ENCODE results near the gene FBXO44. TPM values are rescaled to one million over a fixed set of nuclear protein-coding genes. Genes with fewer than 3 reads are reported as not detected.

Gene FBXO44
- polyA plus RNA-seq, 4 donors, result 11.0 to 32.4 (median 27.8) TPM

GRCh38 chr1:11680270-11681070 is 25.8 kb downstream of the FBXO44 start:
- Histone ChIP-seq H3K27ac (ENCODE audit: low read depth in 1 of 3, low read length in 2 of 3) (peak overlapping the region in 2 of 3 donors; percentile 48 to 62), H3K27me3 (ENCODE audit: control insufficient read depth in 3 of 3, insufficient read depth in 3 of 3, low read length in 3 of 3) (peaks cover 0 to 23% (median 0%) of the 10 kb centered on the region in 3 donors), H3K9me3 (ENCODE audit: control insufficient read depth in 2 of 2, insufficient read depth in 1 of 2, low read depth in 1 of 2, low read length in 1 of 2) (no peaks in the 10 kb centered on the region), H3K36me3 (ENCODE audit: control insufficient read depth in 3 of 3, insufficient read depth in 2 of 3, low read depth in 1 of 3, low read length in 3 of 3) (peaks cover 0 to 21% (median 4%) of the 10 kb centered on the region in 3 donors), H3K4me1 (ENCODE audit: control insufficient read depth in 3 of 3, insufficient read depth in 2 of 3, low read depth in 1 of 3, low read length in 2 of 3) (peaks cover 0 to 8% (median 4%) of the 10 kb centered on the region in 3 donors), H3K4me3 (ENCODE audit: low read depth in 1 of 3, low read length in 3 of 3) (peak overlapping the region; percentile 67 to 95 (median 77))
- DNase-seq (no peak), FAIRE-seq (no peak)
- WGBS, 3 donors, result 9 to 16% (median 10%) methylated on average over 53 to 65 of the region's 65 CpGs

GRCh38 chr1:11681071-11681771 is 26.5 kb downstream of the FBXO44 start, which contains the start of gene MAD2L2:
MAD2L2 (minus strand) TSS chr1:11681148; CDS start chr1:11680601, 547 bp downstream.
- H3K4me3 ChIP-seq (ENCODE audit: low read depth in 1 of 3, low read length in 3 of 3), result peak within 1 kb of the TSS; percentile 67 to 95 (median 77)
- H3K27ac ChIP-seq (ENCODE audit: low read depth in 1 of 3, low read length in 2 of 3), result peak within 1 kb of the TSS in 2 of 3 donors; percentile 48 to 76
- no peaks in the 10 kb centered on the region for H3K9me3 ChIP-seq (ENCODE audit: control insufficient read depth in 2 of 2, insufficient read depth in 1 of 2, low read depth in 1 of 2, low read length in 1 of 2)
- peaks cover 0 to 8% (median 4%) of the 10 kb centered on the region in 3 donors for H3K4me1 ChIP-seq (ENCODE audit: control insufficient read depth in 3 of 3, insufficient read depth in 2 of 3, low read depth in 1 of 3, low read length in 2 of 3)
- peak; percentile 77 to 94 for DNase-seq
- 0 to 1% (median 1%) methylated on average over 43 to 71 of the region's 71 CpGs for WGBS, 3 donors
- FAIRE-seq, result no peak
- peaks cover 0 to 14% (median 0%) of the 10 kb centered on the region in 3 donors for H3K36me3 ChIP-seq (ENCODE audit: control insufficient read depth in 3 of 3, insufficient read depth in 2 of 3, low read depth in 1 of 3, low read length in 3 of 3)
- peaks cover 0 to 23% (median 0%) of the 10 kb centered on the region in 3 donors for H3K27me3 ChIP-seq (ENCODE audit: control insufficient read depth in 3 of 3, insufficient read depth in 3 of 3, low read length in 3 of 3)

DNA sequence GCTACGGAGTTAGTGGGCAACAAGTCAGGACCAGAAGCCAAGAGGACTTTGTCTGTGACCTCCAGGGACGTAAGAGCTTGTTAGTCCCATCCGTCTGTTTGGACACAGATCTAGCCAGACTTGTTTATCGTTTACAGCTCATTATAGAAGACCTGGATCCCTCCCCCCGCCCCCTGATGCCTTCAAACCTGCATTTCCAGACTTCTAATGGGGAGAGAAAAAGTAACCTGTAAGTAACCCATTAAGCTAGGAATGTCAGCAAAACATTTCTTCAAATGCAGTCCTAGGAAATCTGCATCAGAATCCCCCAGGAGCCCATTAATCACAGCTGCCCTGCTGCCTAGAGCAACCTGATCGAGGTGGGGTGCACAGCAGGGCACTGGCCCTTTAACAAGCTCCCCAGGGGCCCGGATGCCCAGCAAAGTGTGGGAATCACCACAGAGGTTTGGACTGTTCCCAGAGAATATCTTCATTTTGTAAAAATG is 27.7 kb downstream of the FBXO44 start:
- H3K27ac ChIP-seq (ENCODE audit: low read depth in 1 of 3, low read length in 2 of 3), result no peak overlapping the region
- WGBS, 3 donors, result 15 to 40% (median 34%) methylated on average over 7 of the region's 7 CpGs
- no peak for DNase-seq
- H3K27me3 ChIP-seq (ENCODE audit: control insufficient read depth in 3 of 3, insufficient read depth in 3 of 3, low read length in 3 of 3), result peaks cover 0 to 23% (median 0%) of the 10 kb centered on the region in 3 donors
- peaks cover 0 to 8% (median 4%) of the 10 kb centered on the region in 3 donors for H3K4me1 ChIP-seq (ENCODE audit: control insufficient read depth in 3 of 3, insufficient read depth in 2 of 3, low read depth in 1 of 3, low read length in 2 of 3)
- no peak overlapping the region for H3K4me3 ChIP-seq (ENCODE audit: low read depth in 1 of 3, low read length in 3 of 3)
- peaks cover 0 to 3% (median 0%) of the 10 kb centered on the region in 3 donors for H3K36me3 ChIP-seq (ENCODE audit: control insufficient read depth in 3 of 3, insufficient read depth in 2 of 3, low read depth in 1 of 3, low read length in 3 of 3)
- FAIRE-seq, result no peak
- H3K9me3 ChIP-seq (ENCODE audit: control insufficient read depth in 2 of 2, insufficient read depth in 1 of 2, low read depth in 1 of 2, low read length in 1 of 2), result no peaks in the 10 kb centered on the region

DNA sequence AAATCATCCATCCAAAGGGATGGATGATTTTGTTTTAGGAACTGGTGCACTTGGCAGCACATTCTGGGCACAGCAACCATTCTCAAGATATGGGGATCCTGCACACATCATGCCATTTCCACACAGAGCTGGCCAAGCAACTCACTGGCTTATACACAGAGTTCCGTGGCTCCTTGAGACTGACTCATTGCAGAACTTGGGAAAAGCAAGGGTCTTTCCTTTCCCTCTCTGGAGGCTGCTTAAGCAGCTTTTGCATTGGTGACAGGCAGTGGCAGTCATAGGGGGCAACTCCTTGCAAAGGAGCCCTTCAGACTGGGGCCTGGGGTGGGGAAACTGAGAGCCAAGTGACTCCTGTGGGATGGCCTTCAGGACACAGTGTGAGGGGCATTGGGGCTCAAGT is 28.1 kb downstream of the FBXO44 start:
- Histone ChIP-seq H3K27ac (ENCODE audit: low read depth in 1 of 3, low read length in 2 of 3) (no peak overlapping the region), H3K4me3 (ENCODE audit: low read depth in 1 of 3, low read length in 3 of 3) (no peak overlapping the region), H3K27me3 (ENCODE audit: control insufficient read depth in 3 of 3, insufficient read depth in 3 of 3, low read length in 3 of 3) (peaks cover 0 to 25% (median 0%) of the 10 kb centered on the region in 3 donors), H3K36me3 (ENCODE audit: control insufficient read depth in 3 of 3, insufficient read depth in 2 of 3, low read depth in 1 of 3, low read length in 3 of 3) (no peaks in the 10 kb centered on the region), H3K9me3 (ENCODE audit: control insufficient read depth in 2 of 2, insufficient read depth in 1 of 2, low read depth in 1 of 2, low read length in 1 of 2) (no peaks in the 10 kb centered on the region), H3K4me1 (ENCODE audit: control insufficient read depth in 3 of 3, insufficient read depth in 2 of 3, low read depth in 1 of 3, low read length in 2 of 3) (peaks cover 0 to 8% (median 4%) of the 10 kb centered on the region in 3 donors)
- WGBS, 3 donors, result 17 to 54% (median 44%) methylated on average over 1 of the region's 1 CpG
- FAIRE-seq (no peak), DNase-seq (no peak)

DNA sequence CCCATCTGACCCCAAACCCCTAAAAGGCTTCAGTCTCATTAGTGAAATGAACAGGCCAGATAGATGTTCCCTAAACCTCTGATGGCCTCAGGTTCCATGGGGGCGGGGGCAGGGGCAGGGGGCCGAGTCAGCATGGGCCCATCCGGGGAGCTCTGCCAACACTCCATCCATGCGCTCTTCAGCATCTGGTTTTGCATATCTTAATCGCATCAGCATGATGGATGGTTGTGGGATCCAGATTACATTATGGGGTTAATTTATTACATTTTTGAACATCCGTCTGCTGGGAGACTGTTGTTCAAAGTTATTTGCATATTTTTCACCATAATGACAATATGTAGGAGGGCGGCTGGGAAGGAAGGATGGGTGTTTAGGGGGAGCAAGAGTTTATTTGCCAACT is 29.4 kb downstream of the FBXO44 start:
- WGBS, 3 donors, result 49 to 62% (median 54%) methylated on average over 7 of the region's 7 CpGs
- no peak for DNase-seq
- H3K27ac ChIP-seq (ENCODE audit: low read depth in 1 of 3, low read length in 2 of 3), result no peak overlapping the region
- H3K36me3 ChIP-seq (ENCODE audit: control insufficient read depth in 3 of 3, insufficient read depth in 2 of 3, low read depth in 1 of 3, low read length in 3 of 3), result no peaks in the 10 kb centered on the region
- peaks cover 0 to 29% (median 6%) of the 10 kb centered on the region in 3 donors for H3K27me3 ChIP-seq (ENCODE audit: control insufficient read depth in 3 of 3, insufficient read depth in 3 of 3, low read length in 3 of 3)
- H3K9me3 ChIP-seq (ENCODE audit: control insufficient read depth in 2 of 2, insufficient read depth in 1 of 2, low read depth in 1 of 2, low read length in 1 of 2), result no peaks in the 10 kb centered on the region
- no peak for FAIRE-seq
- H3K4me1 ChIP-seq (ENCODE audit: control insufficient read depth in 3 of 3, insufficient read depth in 2 of 3, low read depth in 1 of 3, low read length in 2 of 3), result peaks cover 0 to 8% (median 4%) of the 10 kb centered on the region in 3 donors
- H3K4me3 ChIP-seq (ENCODE audit: low read depth in 1 of 3, low read length in 3 of 3), result no peak overlapping the region

DNA sequence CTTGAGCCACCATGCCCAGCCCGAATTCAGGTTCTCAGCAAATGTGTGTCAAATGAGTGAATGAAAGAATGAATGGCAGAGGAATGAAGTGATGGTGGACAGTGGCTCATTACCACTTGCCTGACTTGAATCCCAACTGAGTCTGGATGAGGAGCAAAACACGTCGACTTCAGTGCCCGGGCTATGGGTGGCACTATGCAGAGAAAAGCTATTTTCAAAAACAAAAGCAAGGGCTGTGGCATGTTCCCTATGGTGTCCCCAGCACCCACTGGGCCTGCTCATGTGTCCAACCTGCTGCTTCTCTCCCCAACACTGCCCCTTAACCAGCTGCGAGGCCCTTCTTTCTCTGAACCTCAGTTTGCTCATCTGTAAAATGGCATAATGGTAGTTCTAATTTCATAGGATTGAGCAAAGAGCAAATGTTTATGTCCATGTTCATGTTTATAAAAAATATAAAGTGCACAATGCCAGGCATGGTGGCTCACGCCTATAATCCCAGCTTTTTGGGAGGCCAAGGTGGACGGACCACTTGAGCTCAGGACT is 30.6 kb downstream of the FBXO44 start:
- Histone ChIP-seq H3K9me3 (ENCODE audit: control insufficient read depth in 2 of 2, insufficient read depth in 1 of 2, low read depth in 1 of 2, low read length in 1 of 2) (no peaks in the 10 kb centered on the region), H3K27ac (ENCODE audit: low read depth in 1 of 3, low read length in 2 of 3) (no peak overlapping the region), H3K36me3 (ENCODE audit: control insufficient read depth in 3 of 3, insufficient read depth in 2 of 3, low read depth in 1 of 3, low read length in 3 of 3) (no peaks in the 10 kb centered on the region), H3K4me1 (ENCODE audit: control insufficient read depth in 3 of 3, insufficient read depth in 2 of 3, low read depth in 1 of 3, low read length in 2 of 3) (peaks cover 0 to 11% (median 4%) of the 10 kb centered on the region in 3 donors), H3K27me3 (ENCODE audit: control insufficient read depth in 3 of 3, insufficient read depth in 3 of 3, low read length in 3 of 3) (peaks cover 0 to 38% (median 6%) of the 10 kb centered on the region in 3 donors), H3K4me3 (ENCODE audit: low read depth in 1 of 3, low read length in 3 of 3) (no peak overlapping the region)
- 87 to 93% (median 90%) methylated on average over 7 of the region's 7 CpGs for WGBS, 3 donors
- no peak for FAIRE-seq
- DNase-seq, result no peak

DNA sequence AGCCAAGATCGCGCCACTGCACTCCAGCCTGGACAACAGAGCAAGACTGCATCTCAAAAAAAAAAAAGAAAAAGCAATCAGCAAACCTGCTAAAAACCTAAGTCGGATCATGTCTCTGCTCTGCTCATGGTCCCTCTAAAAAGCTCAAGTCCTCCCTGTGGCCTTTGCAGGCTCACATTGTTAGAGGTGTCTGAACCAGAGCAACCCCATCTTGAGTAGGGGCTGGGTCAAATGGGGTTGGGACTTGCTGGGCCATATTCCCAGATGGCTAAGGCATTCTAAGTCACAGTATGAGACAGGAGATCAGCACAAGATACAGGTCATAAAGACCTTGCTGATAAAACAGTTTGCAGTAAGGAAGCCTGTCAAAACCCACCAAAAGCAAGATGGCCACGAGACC is 33.8 kb downstream of the FBXO44 start:
- no peak for DNase-seq
- H3K9me3 ChIP-seq (ENCODE audit: control insufficient read depth in 2 of 2, insufficient read depth in 1 of 2, low read depth in 1 of 2, low read length in 1 of 2), result no peaks in the 10 kb centered on the region
- no peak overlapping the region for H3K27ac ChIP-seq (ENCODE audit: low read depth in 1 of 3, low read length in 2 of 3)
- FAIRE-seq, result no peak
- peaks cover 0 to 8% (median 0%) of the 10 kb centered on the region in 3 donors for H3K4me1 ChIP-seq (ENCODE audit: control insufficient read depth in 3 of 3, insufficient read depth in 2 of 3, low read depth in 1 of 3, low read length in 2 of 3)
- no peak overlapping the region for H3K4me3 ChIP-seq (ENCODE audit: low read depth in 1 of 3, low read length in 3 of 3)
- no peaks in the 10 kb centered on the region for H3K36me3 ChIP-seq (ENCODE audit: control insufficient read depth in 3 of 3, insufficient read depth in 2 of 3, low read depth in 1 of 3, low read length in 3 of 3)
- WGBS, 3 donors, result 88 to 92% (median 91%) methylated on average over 4 of the region's 4 CpGs
- peaks cover 18 to 45% (median 22%) of the 10 kb centered on the region in 3 donors for H3K27me3 ChIP-seq (ENCODE audit: control insufficient read depth in 3 of 3, insufficient read depth in 3 of 3, low read length in 3 of 3)

All from small intestine (tissue), 7 donors.